Activated T-cell treated with anti-CD3 and anti-CD28 coated beads for 4 hours (primary cell): Measurements from ENCODE around the gene EPS15.
"Not testable (repeated sequence)": the region's sequence is repeated elsewhere in the genome, so short reads cannot be mapped to it uniquely, and the experiment has no call there.

ENCODE experiments used
- DNase-seq: peaks from one replicate; pipeline ENCODE4 v3.0.0-alpha.2; 2020

The EPS15 gene

DNA sequence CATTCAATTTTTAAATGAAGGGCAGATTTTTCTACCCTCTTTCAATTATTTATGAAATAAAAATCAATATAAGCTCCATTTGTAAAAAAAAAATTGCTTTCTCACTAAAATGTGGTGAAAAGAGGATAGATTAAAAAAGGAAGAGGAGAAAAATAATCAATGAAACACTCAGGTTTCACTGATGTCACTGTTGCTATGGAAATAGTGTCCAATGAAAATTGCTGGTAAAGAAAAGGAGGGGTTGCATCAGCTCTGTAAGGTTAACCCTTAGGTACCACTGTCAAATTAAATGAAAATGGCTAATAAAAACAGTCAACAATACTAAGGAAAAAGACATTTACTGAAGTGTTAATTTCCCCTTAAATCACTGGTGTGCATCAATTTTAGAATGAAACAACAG lies 97.1 kb downstream of the EPS15 start:
- DNase-seq = no peak

GRCh38 chr1:51420867-51421627 lies 98.0 kb downstream of the EPS15 start:
- no peak for DNase-seq

- DNase-seq = no peak
These were observed 100.6 kb downstream of the EPS15 start for GRCh38 chr1:51418384-51418959.

DNA sequence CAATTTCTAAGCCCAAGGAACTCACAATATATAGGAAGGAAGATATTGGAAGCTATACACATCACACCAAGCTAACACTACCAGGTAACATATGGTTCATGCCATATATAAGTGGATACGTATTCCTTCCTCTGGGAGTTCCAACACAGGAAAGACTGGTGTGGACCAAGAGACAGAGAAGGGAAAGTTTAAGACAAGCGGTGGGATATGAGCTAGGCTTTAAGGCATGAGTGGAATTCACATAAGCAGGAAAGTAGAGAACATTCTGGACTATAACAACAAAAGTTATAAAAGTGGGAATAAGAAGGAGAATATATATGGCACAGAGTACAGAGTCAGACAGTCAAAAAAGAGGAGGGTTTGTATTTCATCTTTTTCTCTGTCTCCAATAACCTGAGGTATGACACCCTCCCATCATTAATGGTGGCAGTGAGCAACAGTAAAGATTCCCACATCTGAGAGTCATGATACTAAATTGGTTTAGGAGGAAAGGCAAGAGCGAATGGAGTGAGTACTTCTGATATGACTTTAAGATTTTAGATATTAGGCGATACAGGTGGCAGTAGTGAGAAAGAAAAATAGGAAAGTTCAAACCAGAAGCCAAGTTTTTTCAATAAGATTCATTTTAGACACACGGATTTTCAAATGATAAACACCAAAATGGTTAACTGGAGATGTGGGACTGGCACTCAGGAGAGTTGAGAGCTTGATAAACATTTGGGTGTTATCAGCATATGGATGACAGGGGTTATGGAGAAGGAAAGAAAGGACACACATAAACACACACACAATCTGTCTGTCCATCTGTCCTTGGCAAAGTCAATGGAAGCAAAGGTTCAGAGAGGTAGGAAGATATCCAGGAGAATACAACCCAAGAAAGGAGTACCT lies 101.3 kb downstream of the EPS15 start:
- no peak for DNase-seq

GRCh38 chr1:51416910-51417309 lies 102.2 kb downstream of the EPS15 start:
- no peak for DNase-seq

DNA sequence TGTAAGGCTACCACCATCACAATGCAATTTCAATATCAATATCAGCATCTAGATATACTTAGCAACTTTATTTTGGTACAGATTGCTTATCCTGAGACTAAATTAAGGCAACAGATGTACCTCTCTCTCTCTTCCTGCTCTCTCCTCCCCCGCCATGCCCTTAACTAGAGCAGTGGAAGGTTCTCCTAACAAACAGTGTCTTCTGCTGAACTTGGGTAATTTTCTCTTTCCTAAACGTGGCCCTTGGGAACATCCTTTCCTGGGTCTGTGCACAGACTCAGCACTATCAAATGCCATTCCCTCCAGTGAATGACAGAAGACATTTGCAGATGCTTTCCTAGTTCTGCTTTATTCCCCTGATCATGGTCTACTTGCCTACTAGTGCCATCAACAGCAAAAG lies 103.1 kb downstream of the EPS15 start:
- DNase-seq = no peak

- DNase-seq = no peak
These were observed 104.3 kb downstream of the EPS15 start for GRCh38 chr1:51414811-51415210.

- DNase-seq = not testable (repeated sequence)
These were observed 107.2 kb downstream of the EPS15 start for GRCh38 chr1:51411820-51412219.

DNA sequence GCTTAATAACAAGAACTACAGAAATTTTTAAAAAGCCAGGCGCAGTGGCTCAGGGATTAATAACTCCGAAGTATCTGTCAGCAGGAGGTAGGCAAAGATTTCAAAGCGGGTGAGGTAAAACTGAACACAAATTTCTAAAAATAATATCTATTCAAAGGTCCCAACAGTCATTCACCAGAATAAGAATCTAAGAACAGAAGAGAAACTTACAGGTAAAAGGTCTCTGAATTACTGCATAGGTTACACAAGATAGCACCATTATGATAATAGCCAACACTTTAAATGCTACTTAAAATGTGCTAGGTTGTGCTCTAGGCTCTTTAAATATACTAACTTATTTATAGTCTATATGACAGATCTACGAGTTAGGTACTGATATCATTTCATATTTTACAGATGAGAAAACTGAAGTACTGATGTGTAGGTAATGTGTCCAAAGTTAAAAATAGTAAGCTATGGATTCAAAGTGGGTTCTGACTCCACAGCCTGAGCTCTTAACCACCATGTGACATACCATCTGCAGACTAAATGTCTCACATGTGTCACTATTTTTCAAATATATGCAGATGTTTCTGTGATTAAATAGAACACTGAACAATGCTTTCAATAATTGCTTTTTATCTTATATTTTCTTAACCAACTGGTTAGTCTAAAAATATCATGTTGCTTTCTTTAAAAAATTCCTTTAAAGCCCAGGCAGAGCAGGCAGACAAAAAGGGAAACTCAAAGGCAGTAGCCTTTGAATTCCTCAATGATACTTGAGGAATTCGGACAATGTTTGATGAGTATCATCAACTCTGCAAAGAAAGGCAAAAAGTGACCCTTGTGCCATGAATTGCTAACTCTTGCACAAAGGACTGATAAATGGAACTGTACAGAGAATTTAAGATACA lies 108.3 kb downstream of the EPS15 start:
- DNase-seq = no peak

DNA sequence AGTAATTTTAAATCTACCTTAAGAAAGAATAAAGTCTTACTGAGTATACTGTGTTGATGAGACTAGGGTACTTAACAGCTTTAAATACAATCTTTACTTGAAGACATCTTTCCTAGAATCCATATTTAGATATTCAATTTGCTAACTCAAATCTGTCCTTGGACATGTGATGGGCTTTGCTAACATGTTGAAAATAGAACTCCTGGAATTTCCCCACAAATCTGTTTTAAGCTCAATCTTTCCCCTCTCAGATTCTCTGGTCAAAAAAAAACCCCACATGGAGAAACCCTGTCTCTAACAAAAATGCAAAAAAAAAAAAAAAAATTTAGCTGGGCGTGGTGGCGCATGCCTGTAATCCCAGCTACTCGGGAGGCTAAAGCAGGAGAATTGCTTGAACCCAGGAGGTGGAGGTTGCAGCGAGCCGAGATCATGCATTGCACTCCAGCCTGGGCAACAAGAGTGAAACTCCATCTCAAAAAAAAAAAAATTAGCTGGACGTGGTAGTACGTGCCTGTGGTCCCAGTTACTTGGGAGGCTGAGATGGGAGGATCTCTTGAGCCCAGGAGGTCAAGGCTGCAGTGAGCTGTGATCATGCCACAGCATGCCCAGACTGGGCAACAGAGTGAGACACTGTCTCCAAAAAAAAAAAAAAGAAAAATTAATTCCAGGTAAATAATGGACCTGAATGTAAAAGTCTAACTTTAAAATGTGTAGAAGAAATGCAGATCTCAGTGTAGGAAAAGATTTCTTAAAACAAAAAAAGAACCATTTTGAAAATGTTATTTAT lies 109.1 kb downstream of the EPS15 start:
- DNase-seq = not testable (repeated sequence)

- no peak for DNase-seq
These were observed 126.8 kb downstream of the EPS15 start for GRCh38 chr1:51392241-51392640.

DNA sequence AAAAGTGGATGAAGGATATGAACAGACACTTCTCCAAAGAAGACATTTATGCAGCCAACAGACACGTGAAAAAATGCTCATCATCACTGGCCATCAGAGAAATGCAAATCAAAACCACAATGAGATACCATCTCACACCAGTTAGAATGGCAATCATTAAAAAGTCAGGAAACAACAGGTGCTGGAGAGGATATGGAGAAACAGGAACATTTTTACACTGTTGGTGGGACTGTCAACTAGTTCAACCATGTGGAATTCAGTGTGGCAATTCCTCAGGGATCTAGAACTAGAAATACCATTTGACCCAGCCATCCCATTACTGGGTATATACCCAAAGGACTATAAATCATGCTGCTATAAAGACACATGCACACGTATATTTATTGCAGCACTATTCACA lies 128.4 kb downstream of the EPS15 start:
- not testable (repeated sequence) for DNase-seq

DNA sequence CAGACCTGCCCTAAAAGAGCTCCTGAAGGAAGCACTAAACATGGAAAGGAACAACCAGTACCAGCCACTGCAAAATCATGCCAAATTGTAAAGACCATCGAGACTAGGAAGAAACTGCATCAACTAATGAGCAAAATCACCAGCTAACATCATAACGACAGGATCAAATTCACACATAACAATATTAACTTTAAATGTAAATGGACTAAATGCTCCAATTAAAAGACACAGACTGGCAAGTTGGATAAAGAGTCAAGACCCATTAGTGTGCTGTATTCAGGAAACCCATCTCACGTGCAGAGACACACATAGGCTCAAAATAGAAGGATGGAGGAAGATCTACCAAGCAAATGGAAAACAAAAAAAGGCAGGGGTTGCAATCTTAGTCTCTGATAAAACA lies 131.8 kb downstream of the EPS15 start:
- not testable (repeated sequence) for DNase-seq

GRCh38 chr1:51386259-51386658 lies 132.8 kb downstream of the EPS15 start:
- not testable (repeated sequence) for DNase-seq

GRCh38 chr1:51385776-51386175 lies 133.3 kb downstream of the EPS15 start:
- DNase-seq = no peak

- no peak for DNase-seq
These were observed 137.1 kb downstream of the EPS15 start for GRCh38 chr1:51381964-51382363.

DNA sequence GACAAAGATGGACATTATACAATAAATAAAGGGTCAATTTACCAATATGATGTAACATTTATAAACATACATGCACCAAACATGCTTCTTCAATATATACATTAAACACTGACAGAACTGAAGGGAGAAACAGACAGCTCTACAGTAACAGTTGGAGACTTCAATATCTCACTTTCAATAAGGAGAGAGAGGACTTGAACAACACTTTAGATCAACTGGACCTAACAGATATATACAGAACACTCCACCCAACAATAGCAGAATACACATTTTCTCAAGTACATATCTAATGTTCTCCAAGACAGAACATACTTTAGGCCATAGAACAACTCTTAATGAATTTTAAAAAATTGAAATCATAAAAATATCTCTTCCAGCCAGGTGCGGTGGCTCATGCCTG lies 138.1 kb downstream of the EPS15 start:
- DNase-seq = no peak

DNA sequence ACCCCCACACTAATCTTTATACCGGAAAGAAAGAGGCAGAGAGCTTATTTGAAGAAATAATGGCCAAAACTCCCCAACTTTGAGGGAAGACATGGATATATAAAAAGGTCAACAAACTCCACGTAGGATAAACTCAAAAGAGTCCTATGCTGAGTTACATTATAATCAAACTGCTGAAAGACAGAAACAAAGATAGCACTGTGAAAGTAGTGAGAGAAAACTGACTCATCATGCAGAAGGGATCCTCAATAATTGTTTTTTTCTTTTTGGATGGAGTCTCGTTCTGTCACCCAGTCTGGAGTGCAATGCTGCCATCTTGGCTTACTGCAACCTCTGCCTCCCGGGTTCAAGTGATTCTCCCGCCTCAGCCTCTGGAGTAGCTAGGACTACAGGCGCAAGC lies 140.2 kb downstream of the EPS15 start:
- no peak for DNase-seq

DNA sequence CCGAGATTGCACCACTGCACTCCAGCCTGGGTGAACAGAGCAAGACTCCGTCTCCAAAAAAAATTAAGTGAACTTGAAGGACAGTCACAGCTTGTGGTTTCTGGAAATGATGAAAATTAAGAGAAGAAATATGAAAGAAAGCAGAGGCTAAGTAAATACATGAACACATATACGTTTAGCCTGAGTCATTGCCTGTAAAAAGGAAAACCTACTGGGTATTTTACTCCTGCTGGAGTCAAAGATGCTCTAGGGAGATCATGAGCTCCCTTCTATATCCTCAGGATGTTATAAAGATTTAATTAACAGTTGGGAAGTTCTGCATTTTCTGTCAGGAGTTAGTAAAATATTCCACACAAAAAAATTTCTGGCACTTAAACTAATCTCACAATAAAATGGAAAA lies 145.2 kb downstream of the EPS15 start:
- no peak for DNase-seq

GRCh38 chr1:51372561-51372960 lies 146.5 kb downstream of the EPS15 start:
- DNase-seq = no peak

DNA sequence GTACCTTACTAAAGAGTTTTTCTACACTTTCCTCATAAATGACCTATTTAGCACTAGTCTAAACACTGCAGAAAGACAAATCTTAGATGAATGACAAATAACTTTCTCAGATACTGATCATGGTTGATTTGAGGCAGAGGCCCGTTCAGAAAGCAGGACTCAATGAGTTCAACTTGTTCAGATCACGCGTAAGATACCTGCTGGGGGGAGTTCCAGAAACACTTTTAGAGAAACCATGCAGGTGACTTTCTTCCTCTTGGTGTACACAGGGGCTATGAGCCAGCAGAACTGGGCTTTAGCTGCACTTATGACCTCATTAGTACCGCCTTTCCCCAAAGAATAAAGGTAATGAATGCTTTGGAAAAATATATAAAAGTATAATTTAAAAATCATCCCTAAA lies 149.9 kb downstream of the EPS15 start:
- no peak for DNase-seq

DNA sequence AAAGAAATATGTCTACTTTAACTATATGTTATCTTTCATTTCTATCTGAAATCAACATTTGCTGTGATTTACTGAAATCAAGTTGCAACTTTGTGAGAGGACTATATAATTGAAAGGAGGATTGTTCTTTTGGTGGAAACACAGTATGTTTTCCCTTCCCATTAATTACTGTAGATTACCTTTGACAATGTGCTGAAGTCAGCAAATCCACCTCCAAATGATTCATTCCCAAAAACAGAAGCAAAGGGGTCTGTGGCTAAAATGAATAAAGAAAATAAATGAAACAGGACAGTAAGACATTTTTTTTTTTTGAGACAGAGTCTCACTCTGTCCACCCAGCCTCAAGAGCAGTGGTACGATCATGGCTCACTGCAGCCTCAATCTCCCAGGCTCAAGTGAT lies 153.3 kb downstream of the EPS15 start:
- no peak for DNase-seq
